Natural killer cell (primary cell): ENCODE measurements around the gene RERE. TPM values are rescaled to one million over a fixed set of nuclear protein-coding genes. Genes with fewer than 3 reads are reported as not detected.

Source experiments
- ATAC-seq, 3 donors: fragments of 150-1000 bp in 2 of 3; fragments of 200-7000 bp in 1 of 3; cut with Tn5 transposase; 1 replicate in 1 of 3; 2 replicates in 2 of 3; pipeline ENCODE4 v1.10.0; 2021; ENCODE audit warnings: mild to moderate bottlenecking in 2 of 3, moderate library complexity in 2 of 3
- DNase-seq, 2 donors: peaks; one replicate each; pipeline versions ENCODE4 v3.0.0 to v3.0.0-alpha.2; 2013 to 2021; ENCODE audit warnings: mixed read lengths in 1 of 2
- H3K27ac ChIP-seq: one replicate; pipeline ENCODE4 v1.5.1; 2013; ENCODE audit warnings: mild to moderate bottlenecking, low read length
- H3K27me3 ChIP-seq: one replicate; pipeline ENCODE4 v1.6.1; 2013; ENCODE audit warnings: low read length; ENCODE audit not compliant: control insufficient read depth, insufficient read depth
- H3K36me3 ChIP-seq: one replicate; pipeline ENCODE4 v1.6.1; 2013; ENCODE audit warnings: low read length; ENCODE audit not compliant: control insufficient read depth, insufficient read depth
- H3K4me1 ChIP-seq: one replicate; pipeline ENCODE4 v1.6.1; 2013; ENCODE audit warnings: low read length; ENCODE audit not compliant: control insufficient read depth, insufficient read depth
- H3K4me3 ChIP-seq: one replicate; pipeline ENCODE4 v1.5.1; 2013; ENCODE audit warnings: low read length
- H3K9me3 ChIP-seq: one replicate; pipeline ENCODE4 v1.6.1; 2013; ENCODE audit warnings: low read length; ENCODE audit not compliant: control insufficient read depth, insufficient read depth
- H3K27ac Mint-ChIP-seq, 2 donors: one replicate each; pipeline ENCODE4 v1.8.0; 2022; ENCODE audit warnings: mild to moderate bottlenecking in 2 of 2, mixed read lengths in 2 of 2, moderate library complexity in 1 of 2
- H3K27me3 Mint-ChIP-seq, 2 donors: one replicate each; pipeline ENCODE4 v1.8.0; 2022; ENCODE audit warnings: low read depth in 2 of 2, mixed read lengths in 2 of 2
- H3K36me3 Mint-ChIP-seq: one replicate; pipeline ENCODE4 v1.8.0; 2022; ENCODE audit warnings: mixed read lengths
- H3K4me1 Mint-ChIP-seq, 2 donors: one replicate each; pipeline ENCODE4 v1.8.0; 2022; ENCODE audit warnings: mixed read lengths in 2 of 2
- H3K4me3 Mint-ChIP-seq: one replicate; pipeline ENCODE4 v1.8.0; 2022; ENCODE audit warnings: mild to moderate bottlenecking, moderate library complexity, mixed read lengths
- H3K9me3 Mint-ChIP-seq, 2 donors: one replicate each; pipeline ENCODE4 v1.8.0; 2022; ENCODE audit warnings: mixed read lengths in 2 of 2
- CTCF ChIP-seq: fragments of 200-600 bp; IDR thresholded peaks from one replicate; pipeline ENCODE4 v1.8.0; 2022; ENCODE audit warnings: antibody characterized with exemption
- WGBS: methylation state at CpG from one replicate; pipeline ENCODE4 v1.1.7; 2013; ENCODE audit warnings: missing lambda C conversion rate; ENCODE audit not compliant: insufficient coverage; 5-methylcytosine and 5-hydroxymethylcytosine counted together
- intact Hi-C: fragments of 100-400 bp; cut with micrococcal nuclease; formaldehyde crosslinking; loops from one replicate; pipeline ENCODE4 v1.14.2; 2022
- total RNA-seq, 4 donors: library from RNA; stranded (reverse); fragments of 120-200 nt in 1 of 4; gene quantifications; one replicate each; pipeline versions ENCODE4 v1.2.3 to v1.2.4, GENCODE V29; 2013 to 2022

Gene RERE
- total RNA-seq, 3 donors from 2014 or later (not counting 1 experiment from before 2014, with no cell fraction given), result 67.7 to 76.0 (median 73.0) TPM

GRCh38 chr1:8420318-8420717, 397.1 kb downstream of the RERE start:
- Mint-ChIP-seq H3K27ac (no peak overlapping the region), H3K4me1 (peaks cover 14 to 23% of the 10 kb centered on the region in 2 donors), H3K27me3 (peaks cover 7 to 8% of the 10 kb centered on the region in 2 donors), H3K4me3 (no peak overlapping the region), H3K36me3 (no peaks in the 10 kb centered on the region), H3K9me3 (no peaks in the 10 kb centered on the region)
- Histone ChIP-seq H3K4me3 (no peak overlapping the region), H3K36me3 (peaks cover 8% of the 10 kb centered on the region), H3K27me3 (no peaks in the 10 kb centered on the region), H3K4me1 (peaks cover 28% of the 10 kb centered on the region), H3K9me3 (no peaks in the 10 kb centered on the region), H3K27ac (no peak overlapping the region)
- TF ChIP-seq CTCF, result no peak
- intact Hi-C loops, result loop anchor here (5.0 to 10.0 kb wide), 2 partner anchors 43 to 54 kb away; no protein-coding TSS in a partner anchor
- ATAC-seq (no peak), DNase-seq (no peak)

- intact Hi-C loops, result loop anchor here (5.0 to 10.0 kb wide), 2 partner anchors 43 to 55 kb away; no protein-coding TSS in a partner anchor
- no peak for ATAC-seq
- no peak overlapping the region for H3K4me3 ChIP-seq
- DNase-seq, result no peak
- no peak for TF ChIP-seq CTCF
- H3K9me3 ChIP-seq, result no peaks in the 10 kb centered on the region
- Mint-ChIP-seq H3K36me3 (no peaks in the 10 kb centered on the region), H3K9me3 (no peaks in the 10 kb centered on the region), H3K4me1 (peaks cover 9 to 19% of the 10 kb centered on the region in 2 donors), H3K27ac (no peak overlapping the region), H3K4me3 (no peak overlapping the region), H3K27me3 (peaks cover 7 to 8% of the 10 kb centered on the region in 2 donors)
- no peaks in the 10 kb centered on the region for H3K27me3 ChIP-seq
- 95% methylated on average over 3 of the region's 3 CpGs for WGBS
- no peak overlapping the region for H3K27ac ChIP-seq
- H3K36me3 ChIP-seq, result peaks cover 8% of the 10 kb centered on the region
- H3K4me1 ChIP-seq, result peaks cover 23% of the 10 kb centered on the region
Measured at GRCh38 chr1:8419861-8420260, 397.6 kb downstream of the RERE start.

GRCh38 chr1:8419172-8419571, 398.3 kb downstream of the RERE start:
- DNase-seq, result no peak
- Mint-ChIP-seq H3K4me1 (peaks cover 2 to 12% of the 10 kb centered on the region in 2 donors), H3K27me3 (peaks cover under 1 to 2% of the 10 kb centered on the region in 2 donors), H3K4me3 (no peak overlapping the region), H3K27ac (no peak overlapping the region), H3K36me3 (no peaks in the 10 kb centered on the region), H3K9me3 (no peaks in the 10 kb centered on the region)
- intact Hi-C loops, result no loop called here
- no peak overlapping the region for H3K27ac ChIP-seq
- no peak for TF ChIP-seq CTCF
- no peak for ATAC-seq
- peaks cover 8% of the 10 kb centered on the region for H3K36me3 ChIP-seq
- no peak overlapping the region for H3K4me3 ChIP-seq
- peaks cover 16% of the 10 kb centered on the region for H3K4me1 ChIP-seq
- H3K9me3 ChIP-seq, result no peaks in the 10 kb centered on the region
- WGBS, result 61% methylated on average over 6 of the region's 6 CpGs
- no peaks in the 10 kb centered on the region for H3K27me3 ChIP-seq

GRCh38 chr1:8418301-8418700, 399.1 kb downstream of the RERE start:
- 98% methylated on average over 4 of the region's 4 CpGs for WGBS
- Histone ChIP-seq H3K27ac (no peak overlapping the region), H3K4me1 (peaks cover 14% of the 10 kb centered on the region), H3K36me3 (peaks cover 11% of the 10 kb centered on the region), H3K9me3 (no peaks in the 10 kb centered on the region), H3K27me3 (no peaks in the 10 kb centered on the region), H3K4me3 (no peak overlapping the region)
- Mint-ChIP-seq H3K4me3 (no peak overlapping the region), H3K36me3 (no peaks in the 10 kb centered on the region), H3K27me3 (no peaks in the 10 kb centered on the region), H3K9me3 (no peaks in the 10 kb centered on the region), H3K27ac (no peak overlapping the region), H3K4me1 (peaks cover 0 to 9% of the 10 kb centered on the region in 2 donors)
- no peak for DNase-seq
- TF ChIP-seq CTCF, result no peak
- no peak for ATAC-seq
- intact Hi-C loops, result no loop called here
